PC-3 (cell line): ENCODE measurements around the gene FAM89B. TPM values are rescaled to one million over a fixed set of nuclear protein-coding genes. Genes with fewer than 3 reads are reported as not detected.

Experiments used
- ATAC-seq: fragments of 200-7000 bp; cut with Tn5 transposase; 2 replicates; pipeline ENCODE4 v1.9.1; 2020; ENCODE audit warnings: mild to moderate bottlenecking, moderate library complexity
- BruUV-seq: library from RNA; stranded (reverse); fragments of 400-500 nt; replicated peaks from 2 replicates; lab custom pipeline; 2021; lab: Mats Ljungman, UMichigan
- CTCF ChIA-PET: fragments of 300-600 bp; sonication (Branson Sonifier 250); formaldehyde crosslinking; loops from one replicate; lab custom pipeline; 2022; ENCODE audit warnings: antibody characterized with exemption; lab: Charles Lee
- POLR2A ChIA-PET: fragments of 300-600 bp; sonication (Branson Sonifier 250); formaldehyde crosslinking; loops from one replicate; lab custom pipeline; 2022; ENCODE audit warnings: antibody characterized with exemption; ENCODE audit not compliant: unreplicated experiment; lab: Charles Lee
- DNase-seq: peaks from one replicate; pipeline ENCODE4 v3.0.0-alpha.2; 2015
- H2AFZ ChIP-seq: fragments of 300-600 bp; sonication (generic); 2 replicates; pipeline ENCODE4 v1.6.0; 2016; ENCODE audit warnings: antibody characterized with exemption, low read length
- H3F3A ChIP-seq: fragments of 300-600 bp; sonication (generic); one replicate; pipeline ENCODE4 v1.6.0; 2017; ENCODE audit warnings: antibody characterized with exemption, low read length, control low read depth, mild to moderate bottlenecking; ENCODE audit not compliant: unreplicated experiment
- H3K27ac ChIP-seq: fragments of 300-600 bp; sonication (generic); 2 replicates; pipeline ENCODE4 v1.5.1; 2016; ENCODE audit warnings: mild to moderate bottlenecking, low read length
- H3K27me3 ChIP-seq: fragments of 300-600 bp; sonication (generic); 2 replicates; pipeline ENCODE4 v1.6.1; 2016; ENCODE audit warnings: low read length, mixed read lengths
- H3K36me3 ChIP-seq: fragments of 300-600 bp; sonication (generic); 2 replicates; pipeline ENCODE4 v1.6.1; 2016; ENCODE audit warnings: low read depth, mixed run types, low read length, mixed read lengths
- H3K4me1 ChIP-seq: fragments of 300-600 bp; sonication (generic); 2 replicates; pipeline ENCODE4 v1.5.1; 2016; ENCODE audit warnings: low read length; ENCODE audit not compliant: insufficient read depth
- H3K4me2 ChIP-seq: fragments of 300-600 bp; sonication (generic); 2 replicates; pipeline ENCODE4 v1.6.0; 2016; ENCODE audit warnings: low read length
- H3K4me3 ChIP-seq: fragments of 300-600 bp; sonication (generic); 2 replicates; pipeline ENCODE4 v1.5.1; 2016; ENCODE audit warnings: mild to moderate bottlenecking, low read length, mixed read lengths
- H3K79me2 ChIP-seq: fragments of 300-600 bp; sonication (generic); 2 replicates; pipeline ENCODE4 v1.6.1; 2017; ENCODE audit warnings: low read length, mixed read lengths
- H3K9ac ChIP-seq: fragments of 300-600 bp; sonication (generic); 2 replicates; pipeline ENCODE4 v1.6.0; 2016; ENCODE audit warnings: mild to moderate bottlenecking, low read length
- H3K9me2 ChIP-seq: fragments of 300-600 bp; sonication (generic); replicated peaks from 2 replicates; pipeline ENCODE4 v1.6.1; 2016; ENCODE audit warnings: mixed run types, low read length, mixed read lengths
- H3K9me3 ChIP-seq: fragments of 300-600 bp; sonication (generic); 2 replicates; pipeline ENCODE4 v1.6.1; 2016; ENCODE audit warnings: low read length, mixed read lengths
- H4K20me1 ChIP-seq: fragments of 300-600 bp; sonication (generic); 2 replicates; pipeline ENCODE4 v1.6.1; 2016; ENCODE audit warnings: low read length, mixed read lengths
- EZH2 ChIP-seq: fragments of 300-600 bp; sonication (generic); IDR thresholded peaks from one replicate; pipeline ENCODE4 v1.6.1; 2017; ENCODE audit warnings: antibody characterized with exemption, mild to moderate bottlenecking, low read length; ENCODE audit not compliant: unreplicated experiment
- EZH2phosphoT487 ChIP-seq: fragments of 300-600 bp; sonication (generic); IDR thresholded peaks from 2 replicates; pipeline ENCODE4 v1.6.1; 2018; ENCODE audit warnings: mild to moderate bottlenecking, antibody characterized with exemption, low read length, borderline replicate concordance
- intact Hi-C: fragments of 100-400 bp; cut with micrococcal nuclease; formaldehyde crosslinking; loops from 2 replicates; pipeline ENCODE4 v1.9.0; 2023
- total RNA-seq: library from RNA; depleted of rRNA; stranded (reverse); fragments of >200 nt; gene quantifications from 2 replicates; pipeline ENCODE4 v1.2.3, GENCODE V29; 2014
- TF ChIP-seq, protein P1 (sequence below): fragments of 300-600 bp; sonication (generic); conservative IDR thresholded peaks from 2 replicates; pipeline ENCODE4 v1.5.1; 2017; ENCODE audit warnings: antibody characterized with exemption, low read depth, mild to moderate bottlenecking, low read length

The FAM89B gene
- total RNA-seq, 1 experiment from 2014 or later = 76.3 TPM

DNA sequence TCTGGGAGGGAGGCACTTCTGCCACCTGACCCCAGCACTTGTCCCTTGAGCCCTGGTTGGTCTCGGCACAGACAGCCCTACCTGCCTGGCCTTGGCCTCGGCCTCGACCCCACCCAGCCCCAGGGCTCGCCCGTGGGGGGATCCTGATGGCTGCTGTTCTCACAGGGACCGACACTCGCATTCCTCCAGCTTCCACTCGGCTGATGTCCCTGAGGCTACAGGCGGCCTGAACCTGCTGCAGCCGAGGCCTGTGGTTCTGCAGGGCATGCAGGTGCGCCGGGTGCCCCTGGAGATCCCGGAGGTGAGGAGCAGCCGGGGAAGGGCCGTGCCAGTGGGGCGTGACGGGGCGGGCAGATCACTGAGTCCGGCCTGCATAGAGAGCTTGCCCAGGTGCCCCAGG is 48.3 kb downstream of the FAM89B start:
- Histone ChIP-seq H3K9me3 (no peaks in the 10 kb centered on the region), H3K79me2 (peaks cover 42% of the 10 kb centered on the region), H3K9ac (no peak overlapping the region), H2AFZ (no peak overlapping the region), H3F3A (no peaks in the 10 kb centered on the region), H3K4me3 (no peak overlapping the region), H3K4me1 (peaks cover 10% of the 10 kb centered on the region), H3K27me3 (no peaks in the 10 kb centered on the region), H3K36me3 (peaks cover 45% of the 10 kb centered on the region), H4K20me1 (peaks cover 17% of the 10 kb centered on the region), H3K4me2 (no peak overlapping the region), H3K9me2 (no peaks in the 10 kb centered on the region), H3K27ac (no peak overlapping the region)
- BruUV-seq = no TSS peak
- intact Hi-C loops = no loop called here
- DNase-seq = no peak
- CTCF ChIA-PET = no interaction called here
- POLR2A ChIA-PET = no interaction called here
- TF ChIP-seq, protein P1, sequence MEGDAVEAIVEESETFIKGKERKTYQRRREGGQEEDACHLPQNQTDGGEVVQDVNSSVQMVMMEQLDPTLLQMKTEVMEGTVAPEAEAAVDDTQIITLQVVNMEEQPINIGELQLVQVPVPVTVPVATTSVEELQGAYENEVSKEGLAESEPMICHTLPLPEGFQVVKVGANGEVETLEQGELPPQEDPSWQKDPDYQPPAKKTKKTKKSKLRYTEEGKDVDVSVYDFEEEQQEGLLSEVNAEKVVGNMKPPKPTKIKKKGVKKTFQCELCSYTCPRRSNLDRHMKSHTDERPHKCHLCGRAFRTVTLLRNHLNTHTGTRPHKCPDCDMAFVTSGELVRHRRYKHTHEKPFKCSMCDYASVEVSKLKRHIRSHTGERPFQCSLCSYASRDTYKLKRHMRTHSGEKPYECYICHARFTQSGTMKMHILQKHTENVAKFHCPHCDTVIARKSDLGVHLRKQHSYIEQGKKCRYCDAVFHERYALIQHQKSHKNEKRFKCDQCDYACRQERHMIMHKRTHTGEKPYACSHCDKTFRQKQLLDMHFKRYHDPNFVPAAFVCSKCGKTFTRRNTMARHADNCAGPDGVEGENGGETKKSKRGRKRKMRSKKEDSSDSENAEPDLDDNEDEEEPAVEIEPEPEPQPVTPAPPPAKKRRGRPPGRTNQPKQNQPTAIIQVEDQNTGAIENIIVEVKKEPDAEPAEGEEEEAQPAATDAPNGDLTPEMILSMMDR = no peak
- TF ChIP-seq EZH2 (no peak), EZH2phosphoT487 (no peak)
- ATAC-seq = no peak

- no peaks in the 10 kb centered on the region for H3K9me2 ChIP-seq
- BruUV-seq = no TSS peak
- H3K79me2 ChIP-seq = peaks cover 34% of the 10 kb centered on the region
- no peak overlapping the region for H3K4me3 ChIP-seq
- H3K4me1 ChIP-seq = peaks cover 10% of the 10 kb centered on the region
- ATAC-seq = no peak
- no peak overlapping the region for H3K4me2 ChIP-seq
- H3K9ac ChIP-seq = no peak overlapping the region
- H3K27me3 ChIP-seq = no peaks in the 10 kb centered on the region
- no peak overlapping the region for H3K27ac ChIP-seq
- H2AFZ ChIP-seq = no peak overlapping the region
- peaks cover 14% of the 10 kb centered on the region for H4K20me1 ChIP-seq
- intact Hi-C loops = no loop called here
- ChIA-PET CTCF (no interaction called here), POLR2A (no interaction called here)
- no peak for DNase-seq
- H3F3A ChIP-seq = no peaks in the 10 kb centered on the region
- no peaks in the 10 kb centered on the region for H3K9me3 ChIP-seq
- H3K36me3 ChIP-seq = peaks cover 53% of the 10 kb centered on the region
- TF ChIP-seq, protein P1 = no peak
- TF ChIP-seq EZH2phosphoT487 (no peak), EZH2 (no peak)
Measured at GRCh38 chr11:65621460-65621859, 49.1 kb downstream of the FAM89B start.

- Histone ChIP-seq H2AFZ (no peak overlapping the region), H3K4me1 (peaks cover 5% of the 10 kb centered on the region), H3K9me3 (no peaks in the 10 kb centered on the region), H3K4me2 (no peak overlapping the region), H3K4me3 (no peak overlapping the region), H3K9me2 (no peaks in the 10 kb centered on the region), H3K27ac (no peak overlapping the region), H3K27me3 (no peaks in the 10 kb centered on the region), H3K79me2 (peaks cover 28% of the 10 kb centered on the region), H3K36me3 (peaks cover 58% of the 10 kb centered on the region), H3F3A (no peaks in the 10 kb centered on the region), H4K20me1 (peaks cover 9% of the 10 kb centered on the region; the same call in 1 of the 2 replicates), H3K9ac (no peak overlapping the region)
- intact Hi-C loops = no loop called here
- no TSS peak for BruUV-seq
- CTCF ChIA-PET = no interaction called here
- DNase-seq = no peak
- TF ChIP-seq, protein P1 = no peak
- TF ChIP-seq EZH2 (no peak), EZH2phosphoT487 (no peak)
- POLR2A ChIA-PET = no interaction called here
- ATAC-seq = no peak
Measured at GRCh38 chr11:65622011-65622410, 49.7 kb downstream of the FAM89B start.
